Calu3 (cell line): ENCODE results near the gene MYBBP1A. TPM values are rescaled to one million over a fixed set of nuclear protein-coding genes. Genes with fewer than 3 reads are reported as not detected.
"Not testable (repeated sequence)": the region's sequence is repeated elsewhere in the genome, so short reads cannot be mapped to it uniquely, and the experiment has no call there.

Experiments used
- Bru-seq: library from RNA; stranded (reverse); fragments of 400-500 nt; gene quantifications from one replicate; lab custom pipeline; 2021; lab: Mats Ljungman, UMichigan
- BruChase-seq, 2 experiments: library from RNA; stranded (reverse); fragments of 400-500 nt; gene quantifications; one replicate each; lab custom pipeline; 2021; lab: Mats Ljungman, UMichigan
- BruUV-seq: library from RNA; stranded (reverse); fragments of 400-500 nt; replicated peaks from 2 replicates; lab custom pipeline; 2021; lab: Mats Ljungman, UMichigan
- CTCF ChIA-PET: fragments of 300-600 bp; sonication (Branson Sonifier 250); formaldehyde crosslinking; loops from one replicate; lab custom pipeline; 2022; ENCODE audit warnings: antibody characterized with exemption; lab: Charles Lee
- DNase-seq: peaks from one replicate; pipeline ENCODE4 v3.0.0; 2022
- H3K27ac Mint-ChIP-seq: one replicate; pipeline ENCODE4 v1.8.0; 2022; ENCODE audit warnings: mixed read lengths; ENCODE audit not compliant: unreplicated experiment
- H3K27me3 Mint-ChIP-seq: one replicate; pipeline ENCODE4 v1.8.0; 2022; ENCODE audit warnings: mixed read lengths; ENCODE audit not compliant: unreplicated experiment
- H3K36me3 Mint-ChIP-seq: one replicate; pipeline ENCODE4 v1.8.0; 2022; ENCODE audit warnings: mild to moderate bottlenecking, moderate library complexity, mixed read lengths; ENCODE audit not compliant: insufficient read depth, unreplicated experiment
- H3K4me1 Mint-ChIP-seq: one replicate; pipeline ENCODE4 v1.8.0; 2022; ENCODE audit warnings: mild to moderate bottlenecking, low read depth, mixed read lengths; ENCODE audit not compliant: unreplicated experiment
- H3K4me3 Mint-ChIP-seq: one replicate; pipeline ENCODE4 v1.8.0; 2022; ENCODE audit warnings: mild to moderate bottlenecking, low read depth, moderate library complexity, mixed read lengths; ENCODE audit not compliant: unreplicated experiment
- H3K9me3 Mint-ChIP-seq: one replicate; pipeline ENCODE4 v1.8.0; 2022; ENCODE audit warnings: low read depth, mixed read lengths; ENCODE audit not compliant: unreplicated experiment
- CTCF ChIP-seq: fragments of 200-600 bp; IDR thresholded peaks from one replicate; pipeline ENCODE4 v1.8.0; 2022; ENCODE audit warnings: antibody characterized with exemption; ENCODE audit not compliant: unreplicated experiment
- intact Hi-C: fragments of 100-400 bp; cut with micrococcal nuclease; formaldehyde crosslinking; loops from one replicate; pipeline ENCODE4 v1.10.0; 2022; ENCODE audit not compliant: unreplicated experiment
- long read RNA-seq: library from polyadenylated mRNA; stranded (forward); transcript quantifications from one replicate; pipeline ENCODE4 v2.0.0, GENCODE V29; 2022
- total RNA-seq: library from RNA; stranded (reverse); gene quantifications from 2 replicates; pipeline ENCODE4 v1.2.3, GENCODE V29; 2022

MYBBP1A gene
- 61.6 and 64.2 TPM in 2 replicates for total RNA-seq
- Bru-seq, nascent RNA: percentile 59 among the genes with signal in this experiment
- BruChase-seq, experiment 1, labeled RNA remaining after a 6-hour chase: percentile 79 among the genes with signal in this experiment
- BruChase-seq, experiment 2, labeled RNA remaining after a 2-hour chase: percentile 74 among the genes with signal in this experiment
- long read RNA-seq, full-length matches to known transcripts: 10 of 24 reads
- long read RNA-seq, partial matches to known transcripts: 8 of 24 reads
- long read RNA-seq, other reads (novel, unspliced or antisense): 6 of 24 reads

GRCh38 chr17:4554997-4555799, at the start of gene MYBBP1A:
TSS of gene MYBBP1A (minus strand) at chr17:4555384. CDS start at chr17:4555324, 60 bp downstream.
- DNase-seq: peak; percentile 94
- peak within 1 kb of the TSS; percentile 54 for H3K27ac Mint-ChIP-seq
- no peaks in the 10 kb centered on the region for H3K27me3 Mint-ChIP-seq
- CTCF ChIA-PET: interaction anchor here (0.8 to 1.0 kb wide), 2 partner anchors 136 to 166 kb away, joined by 3 read pairs; no protein-coding TSS in a partner anchor
- H3K9me3 Mint-ChIP-seq: no peaks in the 10 kb centered on the region
- no peak for TF ChIP-seq CTCF
- intact Hi-C loops: no loop called here
- peak within 1 kb of the TSS; percentile 74 for H3K4me3 Mint-ChIP-seq
- peaks cover 46% of the 10 kb centered on the region for H3K36me3 Mint-ChIP-seq
- no TSS peak for BruUV-seq
- peaks cover 8% of the 10 kb centered on the region for H3K4me1 Mint-ChIP-seq

GRCh38 chr17:4604736-4605135, 49.6 kb upstream of the MYBBP1A start:
- H3K9me3 Mint-ChIP-seq, H3K27ac Mint-ChIP-seq, H3K4me1 Mint-ChIP-seq, H3K36me3 Mint-ChIP-seq, DNase-seq, intact Hi-C loops, H3K4me3 Mint-ChIP-seq, CTCF ChIA-PET, BruUV-seq: not testable (repeated sequence)
- H3K27me3 Mint-ChIP-seq: peaks cover 61% of the 10 kb centered on the region

- H3K27ac Mint-ChIP-seq: no peak overlapping the region
- intact Hi-C loops: no loop called here
- no peaks in the 10 kb centered on the region for H3K36me3 Mint-ChIP-seq
- no peaks in the 10 kb centered on the region for H3K9me3 Mint-ChIP-seq
- CTCF ChIA-PET: no interaction called here
- no peak overlapping the region for H3K4me3 Mint-ChIP-seq
- no peak for DNase-seq
- no TSS peak for BruUV-seq
- TF ChIP-seq CTCF: no peak
- H3K27me3 Mint-ChIP-seq: peaks cover 61% of the 10 kb centered on the region
- H3K4me1 Mint-ChIP-seq: no peaks in the 10 kb centered on the region
Measured at GRCh38 chr17:4604111-4604644, 49.0 kb upstream of the MYBBP1A start.

GRCh38 chr17:4602041-4602440, 46.9 kb upstream of the MYBBP1A start:
- CTCF ChIA-PET: no interaction called here
- no peak overlapping the region for H3K27ac Mint-ChIP-seq

More at GRCh38 chr17:4602041-4602440, 46.9 kb upstream of the MYBBP1A start:
- intact Hi-C loops: no loop called here
- Mint-ChIP-seq H3K4me3 (no peak overlapping the region), H3K36me3 (no peaks in the 10 kb centered on the region), H3K27me3 (peaks cover 54% of the 10 kb centered on the region), H3K9me3 (no peaks in the 10 kb centered on the region), H3K4me1 (no peaks in the 10 kb centered on the region)
- DNase-seq: no peak
- no TSS peak for BruUV-seq
- TF ChIP-seq CTCF: no peak
